HL-60/S4 (cell line): ENCODE measurements around the gene NT5C2.

Experiments
- in situ Hi-C: fragments of 300-500 bp; cut with MboI; formaldehyde crosslinking; loops from 2 replicates; pipeline ENCODE4 v1.14.3; 2022; ENCODE audit warnings: low sequenced_read_pairs

The NT5C2 gene

DNA sequence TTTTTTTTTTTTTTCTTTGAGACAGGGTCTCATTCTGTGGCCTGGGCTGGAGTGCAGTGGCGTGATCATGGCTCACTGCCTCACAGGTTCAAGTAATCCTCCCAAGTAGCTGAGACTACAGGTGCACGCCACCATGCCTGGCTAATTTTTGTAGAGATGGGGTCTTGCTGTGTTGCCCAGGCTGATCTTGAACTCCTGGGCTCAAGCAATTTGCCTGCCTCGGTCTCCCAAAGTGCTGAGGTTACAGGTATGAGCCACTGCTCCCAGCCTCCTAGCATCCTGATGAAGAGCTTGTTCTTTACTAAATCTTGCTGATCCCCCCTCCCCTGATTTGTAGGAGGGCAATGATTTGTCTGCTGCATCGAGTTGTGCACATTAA, 126.0 kb downstream of the NT5C2 start:
- in situ Hi-C loops, result loop anchor here (25.0 kb wide), 1 partner anchor 330 kb away; the partner anchor contains the start of gene WBP1L

DNA sequence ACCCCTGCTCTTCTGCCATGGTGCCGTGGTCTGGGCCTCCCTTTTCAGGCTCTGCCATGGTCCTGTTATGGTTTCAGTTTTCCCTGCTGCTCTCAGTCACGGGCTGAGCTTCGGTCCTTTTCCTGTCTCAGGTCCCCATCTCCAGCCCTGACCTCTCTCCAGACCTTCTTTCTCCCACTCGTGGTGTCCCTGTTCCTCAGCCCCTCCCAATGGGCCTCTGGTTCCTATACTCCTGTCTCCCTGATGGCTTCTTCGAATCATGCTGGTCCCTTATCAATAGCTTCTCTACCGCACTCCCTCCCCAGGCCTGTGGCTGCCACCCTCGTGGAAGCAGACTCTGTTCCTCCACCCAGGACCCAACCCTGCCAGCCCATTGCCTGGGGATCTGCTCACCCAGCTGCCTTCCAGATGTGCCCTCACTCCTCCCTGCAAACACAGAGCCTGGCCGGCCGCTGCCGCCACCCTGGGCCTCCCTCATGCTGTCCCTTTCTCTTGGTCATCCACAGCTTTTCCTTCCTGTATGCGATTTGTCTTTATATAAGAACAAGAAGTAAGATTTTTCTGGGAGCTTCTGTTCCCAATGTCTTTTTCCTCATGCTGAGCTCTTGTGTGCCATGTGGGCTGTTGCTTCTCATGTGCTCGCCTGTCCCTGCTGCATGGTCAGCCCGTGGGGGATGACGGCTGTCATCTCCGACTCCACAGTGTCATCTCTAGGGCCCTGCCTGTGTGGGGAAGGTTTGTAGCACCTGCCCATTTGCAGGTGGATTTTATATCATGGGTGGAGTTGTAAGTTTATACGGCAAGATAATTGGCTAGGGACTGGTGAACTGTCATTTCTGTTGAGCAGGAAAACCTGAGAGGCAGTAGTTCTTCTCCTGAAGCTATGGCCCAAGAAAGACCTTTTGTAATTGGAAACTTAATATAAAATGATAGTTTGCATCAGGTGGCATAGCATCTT, 126.7 kb downstream of the NT5C2 start:
- in situ Hi-C loops, result loop anchor here (25.0 kb wide), 1 partner anchor 329 kb away; the partner anchor contains the start of gene WBP1L

DNA sequence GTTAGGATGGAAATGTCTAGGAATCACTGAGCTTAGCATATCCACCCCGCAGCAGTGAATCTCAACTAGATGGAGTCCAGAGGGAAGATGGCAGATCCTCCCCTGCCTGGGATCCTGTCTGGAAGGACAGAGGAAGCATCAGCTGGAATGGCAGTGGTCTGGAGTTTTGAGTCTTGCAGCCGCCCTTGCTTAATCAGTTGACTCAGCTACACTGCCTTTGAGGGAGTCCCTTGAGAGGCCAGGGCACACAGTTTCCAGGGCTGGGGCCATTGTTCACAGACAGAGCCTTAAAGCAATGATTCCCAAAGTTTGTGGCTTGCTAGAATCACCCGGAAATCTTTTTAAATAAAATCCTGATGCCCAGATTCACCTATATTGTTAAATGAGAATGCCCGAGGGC, 128.1 kb downstream of the NT5C2 start:
- in situ Hi-C loops, result loop anchor here (5.0 to 25.0 kb wide), 2 partner anchors 148 to 328 kb away; partner anchors contain the start of genes CNNM2 and WBP1L

DNA sequence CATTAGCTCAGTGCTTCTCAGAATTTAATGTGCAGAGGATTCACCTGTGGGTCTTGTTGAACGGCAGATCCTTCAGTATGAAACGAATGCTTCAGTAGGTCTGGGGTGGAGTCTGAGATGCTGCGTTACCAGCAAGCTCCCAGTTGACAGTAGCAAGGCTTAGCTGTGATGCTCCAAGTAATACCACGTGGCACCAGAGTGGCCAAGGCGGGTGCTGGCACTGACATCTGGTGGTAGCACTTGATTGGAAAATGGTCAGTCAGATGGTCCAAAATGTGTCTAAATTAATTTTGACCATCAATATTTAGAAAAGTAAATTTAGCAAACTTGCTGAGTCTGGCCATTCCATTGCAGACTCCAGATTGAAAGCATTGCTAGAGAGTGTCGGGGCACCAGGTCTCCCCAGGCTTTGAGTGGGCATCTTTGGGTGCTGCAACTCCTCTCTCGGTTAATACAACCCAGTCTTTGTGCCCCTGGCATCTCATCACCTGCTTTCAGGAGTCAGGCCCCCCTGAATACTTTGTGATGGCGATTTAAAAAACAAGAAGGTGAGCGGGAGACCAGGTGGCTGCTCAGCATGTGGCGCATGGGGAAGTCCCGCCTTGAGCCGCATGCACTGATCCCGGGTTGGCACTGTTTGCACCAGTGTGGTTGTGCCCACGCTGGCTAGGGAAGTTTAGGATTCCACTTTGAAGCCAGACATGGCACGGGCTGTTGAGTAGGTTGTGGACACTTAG, 130.1 kb downstream of the NT5C2 start:
- in situ Hi-C loops, result loop anchor here (5.0 to 25.0 kb wide), 2 partner anchors 146 to 326 kb away; partner anchors contain the start of genes CNNM2 and WBP1L

DNA sequence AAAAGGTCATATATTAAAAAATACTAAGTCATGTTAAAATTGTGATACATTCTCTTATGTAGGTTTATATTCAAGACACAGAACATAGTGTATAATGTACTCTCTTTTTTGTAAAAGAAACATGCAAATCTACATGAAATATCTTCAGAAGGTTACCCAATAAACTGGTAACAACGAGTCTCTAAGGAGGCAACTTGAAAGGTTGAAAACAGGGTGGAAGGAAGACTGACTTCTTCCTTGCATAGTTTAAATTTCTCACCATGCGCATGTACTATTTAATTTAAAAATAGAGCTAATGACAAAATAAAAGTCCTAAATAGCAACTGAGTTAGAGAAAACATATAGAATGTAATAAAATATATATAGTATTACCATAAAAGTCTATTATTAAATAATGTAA, 132.5 kb downstream of the NT5C2 start:
- in situ Hi-C loops, result loop anchor here (5.0 to 25.0 kb wide), 2 partner anchors 143 to 323 kb away; partner anchors contain the start of genes CNNM2 and WBP1L

DNA sequence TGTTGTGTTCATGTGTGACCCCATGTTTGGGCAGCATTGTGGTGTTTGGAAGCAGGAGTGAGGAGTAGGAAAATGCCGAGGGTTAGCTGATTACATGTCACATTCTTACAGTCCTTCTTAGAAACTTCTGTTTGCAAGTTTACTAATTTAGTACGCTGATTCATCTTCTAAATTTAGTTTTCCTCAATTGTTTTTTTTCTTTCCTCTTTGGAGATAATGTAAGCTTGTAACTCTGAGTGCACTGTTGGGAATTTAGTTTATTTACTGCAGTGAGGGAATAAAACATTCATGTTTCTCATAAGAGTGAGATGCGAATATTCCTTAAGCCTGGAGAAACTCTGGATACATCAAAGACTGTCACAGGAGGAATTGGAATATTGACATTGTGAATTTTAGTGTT, 135.0 kb downstream of the NT5C2 start:
- in situ Hi-C loops, result loop anchor here (25.0 kb wide), 1 partner anchor 321 kb away; the partner anchor contains the start of gene WBP1L

DNA sequence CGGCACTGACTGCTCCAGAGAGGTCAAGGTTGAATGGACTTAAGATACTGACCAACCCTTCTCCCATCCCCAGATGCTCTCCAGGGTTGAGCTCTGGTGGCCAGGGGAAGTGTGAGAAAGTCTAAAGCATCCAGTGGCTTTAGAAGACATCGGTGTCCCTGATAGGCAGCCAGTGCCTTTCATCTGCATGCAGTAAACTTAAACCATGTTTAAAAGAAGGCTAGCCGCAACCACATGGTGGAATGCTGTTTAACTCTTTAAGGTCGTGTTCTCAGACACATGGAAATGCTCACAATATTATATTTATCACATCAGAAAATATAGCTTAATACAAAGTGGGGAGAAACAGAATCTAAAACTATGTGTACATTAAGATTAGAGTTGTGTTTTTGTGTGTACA, 138.0 kb downstream of the NT5C2 start:
- in situ Hi-C loops, result loop anchor here (25.0 kb wide), 1 partner anchor 318 kb away; the partner anchor contains the start of gene WBP1L

DNA sequence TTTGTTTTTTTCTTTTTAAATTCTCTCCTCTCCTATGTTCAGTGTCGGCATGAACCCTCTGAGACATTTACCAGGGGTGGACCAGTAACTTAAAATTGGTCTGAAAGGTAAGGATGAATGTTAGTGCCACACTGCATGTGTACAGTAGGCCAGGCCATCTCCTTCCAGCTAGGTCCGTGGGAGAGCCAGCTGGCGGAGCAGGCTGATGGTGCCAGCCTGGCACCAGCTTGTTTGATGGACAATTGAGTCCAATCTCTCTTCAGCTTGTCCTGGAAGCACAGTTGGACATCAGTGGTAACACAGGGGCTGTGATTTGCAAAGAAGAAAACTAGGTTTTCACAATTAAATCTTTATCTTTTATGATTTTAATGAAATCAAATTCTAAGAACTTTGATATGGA, 138.5 kb downstream of the NT5C2 start:
- in situ Hi-C loops, result loop anchor here (25.0 kb wide), 1 partner anchor 317 kb away; the partner anchor contains the start of gene WBP1L

DNA sequence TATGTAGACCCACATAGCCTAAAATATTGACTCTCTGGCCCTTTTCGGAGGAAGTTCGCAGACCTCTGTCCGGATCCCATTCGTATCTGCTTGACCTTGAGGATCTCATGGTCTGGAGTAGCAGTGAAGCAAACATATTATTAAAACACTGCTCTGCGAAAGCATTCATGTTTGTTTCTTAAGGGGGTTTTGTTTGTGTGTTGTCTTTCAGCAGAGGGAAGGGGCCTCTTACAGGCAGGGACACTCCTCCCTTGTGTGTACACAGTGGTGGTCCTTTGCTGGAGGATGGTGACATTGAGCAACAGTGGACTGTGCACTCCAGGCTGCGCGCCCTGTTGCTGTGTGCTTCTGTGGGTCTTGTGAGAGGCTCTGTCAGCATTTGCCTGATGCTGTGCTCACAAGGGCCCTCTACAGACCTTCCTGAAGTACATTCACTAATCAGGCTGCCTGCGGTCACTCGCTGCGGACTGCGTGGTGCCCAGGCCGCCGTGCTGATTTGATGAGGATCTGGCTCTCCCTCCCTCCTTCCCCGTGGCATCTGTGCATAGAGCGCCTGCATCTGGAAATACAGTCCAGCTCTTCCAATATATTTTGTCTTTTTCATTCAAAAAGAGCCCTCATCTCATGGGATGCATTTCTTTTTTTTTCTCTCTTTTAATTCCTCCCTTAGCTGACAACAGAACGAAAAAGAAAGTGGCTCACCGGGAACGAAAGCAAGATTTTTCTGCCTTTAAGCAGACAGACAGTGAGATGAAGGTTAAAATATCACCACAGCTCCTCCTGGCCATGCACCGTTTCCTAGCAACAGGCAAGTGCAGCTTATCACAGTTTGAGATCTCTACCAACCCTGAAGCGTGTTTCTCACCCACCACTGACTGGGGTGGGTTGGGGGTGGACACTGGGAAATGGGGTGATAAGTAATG, 139.2 kb downstream of the NT5C2 start:
- in situ Hi-C loops, result loop anchor here (25.0 kb wide), 1 partner anchor 317 kb away; the partner anchor contains the start of gene WBP1L

DNA sequence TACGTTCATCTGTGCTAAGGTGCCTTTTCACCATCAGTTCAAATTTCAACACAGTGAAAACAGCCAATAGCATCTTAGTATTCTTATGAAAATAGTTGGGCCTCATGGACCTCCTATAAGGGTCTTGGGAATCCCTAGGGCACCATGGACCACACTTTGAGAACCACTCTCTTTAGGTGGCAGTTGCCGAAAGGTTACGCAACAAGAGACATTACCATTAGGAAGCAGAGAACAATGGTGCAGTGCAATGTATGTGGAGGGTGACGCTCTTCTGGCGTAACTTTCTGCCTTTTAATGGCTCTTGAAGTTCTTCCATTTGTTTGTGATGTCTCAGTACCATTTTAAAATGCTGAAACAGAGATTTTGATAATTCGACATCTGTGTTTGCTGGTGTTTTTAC, 143.8 kb downstream of the NT5C2 start:
- in situ Hi-C loops, result no loop called here

DNA sequence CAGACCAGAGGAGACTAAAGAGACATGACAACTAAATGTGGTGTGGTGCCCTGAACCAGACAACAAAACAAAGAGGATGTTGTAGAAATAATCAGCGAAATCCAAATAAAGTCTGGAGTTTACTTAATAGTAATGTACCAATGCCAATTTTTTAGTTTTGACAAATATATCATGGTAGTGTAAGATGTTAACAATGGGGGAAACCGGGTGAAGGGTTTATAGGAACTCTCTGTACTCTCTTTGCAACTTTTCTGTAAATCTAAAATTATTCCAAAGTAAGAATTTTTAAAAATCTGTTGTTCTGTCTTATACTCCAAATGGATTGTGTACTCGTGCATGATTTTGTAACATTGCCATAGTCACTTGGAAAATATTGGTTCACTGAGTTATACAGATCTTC, 145.7 kb downstream of the NT5C2 start:
- in situ Hi-C loops, result no loop called here

DNA sequence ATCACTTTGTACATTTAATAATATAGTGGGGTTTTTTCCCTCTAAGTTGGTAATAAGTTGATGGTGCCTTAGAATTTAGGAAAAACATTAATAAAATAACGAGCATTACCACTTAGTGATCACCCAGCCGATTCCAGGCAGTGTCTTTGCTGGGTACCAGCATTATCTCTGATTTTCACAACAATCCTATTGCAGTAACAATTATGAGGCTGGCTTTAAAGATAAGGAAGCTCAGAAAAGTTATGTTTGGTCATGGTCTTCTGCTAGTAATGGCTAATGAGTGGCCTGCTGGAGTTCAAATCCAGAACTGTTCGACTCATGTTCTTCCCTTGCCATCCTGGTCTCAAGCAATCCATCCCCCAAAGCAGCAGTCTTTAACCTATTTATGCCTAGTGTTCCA, 147.1 kb downstream of the NT5C2 start:
- in situ Hi-C loops, result no loop called here

DNA sequence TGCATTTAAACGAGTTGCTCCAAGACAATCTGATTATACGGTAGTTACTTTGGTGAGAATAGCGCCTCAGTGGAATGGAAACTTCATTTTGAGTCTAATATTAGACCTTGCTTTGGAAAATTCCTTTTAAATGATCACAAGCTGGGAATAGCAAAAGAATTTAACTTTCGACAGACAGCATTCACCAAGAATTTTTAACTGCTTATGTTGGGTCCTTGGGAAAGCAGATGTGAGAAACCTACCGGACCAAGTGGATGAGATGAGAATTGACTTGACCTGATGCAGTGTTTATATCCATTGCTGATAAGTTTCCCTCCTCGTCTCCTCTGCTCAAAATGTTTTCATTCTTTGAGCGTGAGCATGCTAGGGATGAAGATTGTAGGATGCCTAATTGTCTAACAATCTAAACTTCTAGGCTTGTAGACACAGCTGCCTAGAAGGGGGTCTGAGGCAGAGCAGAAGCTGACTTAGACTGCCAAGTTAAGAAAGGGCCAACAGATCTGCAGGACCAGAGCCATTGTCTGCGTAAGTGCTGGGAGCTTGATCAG, 148.1 kb downstream of the NT5C2 start:
- in situ Hi-C loops, result no loop called here

DNA sequence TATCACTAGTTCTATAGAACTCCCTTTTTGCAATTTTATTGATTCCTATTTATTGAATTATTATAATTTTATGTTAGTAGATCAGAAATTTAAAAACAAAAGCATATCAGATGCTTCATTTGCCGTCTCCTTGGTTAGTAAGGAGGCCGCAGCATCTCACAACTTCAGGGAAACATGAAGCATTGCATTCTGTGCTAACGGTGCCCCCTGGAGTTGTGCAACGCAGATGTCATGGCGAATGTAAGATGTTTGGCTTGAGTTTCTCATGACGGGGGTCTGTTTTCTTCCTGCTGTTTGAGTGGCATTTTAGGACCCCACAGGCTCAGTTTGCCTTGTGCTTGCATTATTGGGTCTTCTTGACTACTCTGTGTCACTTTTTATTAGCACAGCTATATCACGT, 150.2 kb downstream of the NT5C2 start:
- in situ Hi-C loops, result no loop called here

DNA sequence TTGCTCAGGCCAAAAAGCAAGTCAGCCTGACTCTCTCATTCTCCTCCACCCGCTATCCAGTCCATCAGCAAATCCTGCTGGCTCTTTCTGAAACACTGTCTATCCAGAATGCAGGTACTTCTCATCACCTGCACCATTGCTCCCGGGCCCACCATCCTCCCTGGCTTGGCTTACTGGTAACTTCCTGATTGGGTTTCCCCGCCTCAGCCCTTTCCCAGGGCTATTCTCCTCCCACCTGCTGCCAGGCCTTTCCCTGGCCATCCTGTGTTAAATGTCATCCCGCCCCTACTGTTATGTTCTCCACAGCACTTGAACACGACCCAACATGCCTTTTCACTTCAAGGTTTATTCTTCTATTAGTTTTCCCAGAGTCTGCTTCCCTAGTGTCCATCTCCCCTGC, 150.9 kb downstream of the NT5C2 start:
- in situ Hi-C loops, result no loop called here

DNA sequence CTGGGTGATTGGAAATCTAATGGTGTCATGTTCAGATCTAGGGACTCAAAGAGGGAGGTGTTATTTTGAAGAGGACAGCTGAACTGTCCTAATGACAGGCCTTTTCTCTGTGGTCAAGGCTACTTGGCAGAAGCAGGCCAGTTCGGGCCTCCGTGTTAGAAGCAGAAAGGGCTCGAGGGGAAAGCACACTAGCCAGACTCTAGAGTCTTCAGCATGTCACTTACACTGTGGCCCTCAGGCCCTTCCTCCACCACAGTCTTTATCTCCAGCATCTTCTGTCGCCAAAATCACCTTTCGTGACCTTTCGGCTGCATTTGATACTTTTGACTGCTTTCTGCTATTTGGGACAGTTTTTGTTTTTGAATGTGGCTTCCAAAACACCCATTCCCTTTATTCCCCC, 151.7 kb downstream of the NT5C2 start:
- in situ Hi-C loops, result no loop called here

DNA sequence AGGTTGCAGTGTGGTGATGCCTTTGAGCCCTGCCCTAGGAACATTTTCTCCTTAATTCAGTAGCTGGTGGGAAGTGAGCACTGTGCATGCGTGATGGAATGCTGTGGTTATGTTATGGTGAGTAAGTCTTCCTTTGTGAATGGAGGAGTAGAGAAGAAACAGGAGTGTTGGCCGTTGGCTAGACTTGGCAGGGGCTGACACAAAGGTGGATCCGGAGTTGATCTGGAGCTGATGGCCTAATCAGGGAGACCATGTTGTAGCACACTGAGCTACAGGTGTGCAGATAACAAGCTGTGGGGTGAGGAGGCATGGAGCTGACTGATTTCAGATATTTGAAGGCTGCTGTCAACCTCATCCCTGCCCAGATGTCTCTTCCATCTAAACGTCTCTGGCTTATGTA, 152.7 kb downstream of the NT5C2 start:
- in situ Hi-C loops, result no loop called here

DNA sequence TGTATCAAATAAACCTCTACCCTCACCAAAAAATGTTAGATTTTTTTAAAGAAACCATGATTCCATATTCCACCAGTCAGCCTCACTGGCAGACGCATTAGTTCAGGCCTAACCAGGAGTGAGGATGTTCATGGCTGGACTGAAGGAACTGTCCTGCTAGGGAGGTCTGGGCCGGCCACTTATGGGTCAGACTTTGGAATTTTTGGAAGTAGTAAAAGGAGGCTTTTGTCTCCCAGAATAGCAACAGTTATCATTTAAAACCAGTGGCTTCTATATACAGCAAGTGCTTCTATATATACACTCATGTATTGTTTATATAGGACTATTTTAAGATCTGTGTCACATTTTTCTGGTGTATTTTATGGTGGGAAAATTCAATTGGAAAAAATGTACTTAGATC, 154.5 kb downstream of the NT5C2 start:
- in situ Hi-C loops, result no loop called here
